Anterior cingulate cortex (tissue), 58 donors: ENCODE measurements around the gene GALNT1.

Experiments
- DNase-seq, 58 donors: peaks; one replicate each; lab custom pipeline; 2025; lab: John Stamatoyannopoulos, UW

GALNT1 gene

GRCh38 chr18:35746826-35747339, 165.3 kb downstream of the GALNT1 start:
- no peak for DNase-seq

- no peak for DNase-seq
These were observed 166.4 kb downstream of the GALNT1 start for GRCh38 chr18:35747894-35748472.

GRCh38 chr18:35749701-35750100, 168.2 kb downstream of the GALNT1 start:
- DNase-seq, result no peak

- DNase-seq, result no peak
These were observed 169.4 kb downstream of the GALNT1 start for GRCh38 chr18:35750929-35751328.

GRCh38 chr18:35753306-35753910, 171.9 kb downstream of the GALNT1 start:
- no peak for DNase-seq

- DNase-seq, result no peak
These were observed 172.9 kb downstream of the GALNT1 start for GRCh38 chr18:35754464-35754863.

GRCh38 chr18:35755369-35755768, 173.8 kb downstream of the GALNT1 start:
- DNase-seq, result no peak

GRCh38 chr18:35756506-35757117, 175.1 kb downstream of the GALNT1 start:
- peak in 40 of 58 donors; percentile 3 to 70 (median 20) for DNase-seq
